ENCODE results near the gene SLC5A10.

GRCh38 chr17:19002805-19003542 is 51.0 kb downstream of the SLC5A10 start:
- TF ChIP-seq CTCF (optimal IDR thresholded peaks at IDR 0.05 in 1 of 3, IDR thresholded peaks at IDR 0.05 in 1 of 3, conservative IDR thresholded peaks at IDR 0.05 in 1 of 3; ENCODE audit: extremely low read depth in 1 of 3, insufficient read depth in 2 of 3, low read length in 3 of 3) (no peak), EZH2 (IDR thresholded peaks at IDR 0.05; ENCODE audit: low read length) (no peak)

Data from keratinocyte (primary cell).